ENCODE measurements around the gene CEACAM16. TPM values are rescaled to one million over a fixed set of nuclear protein-coding genes. Genes with fewer than 3 reads are reported as not detected.

Gene CEACAM16
- total and polyA plus RNA-seq, 9 of the 15 experiments (the other 6 are each of a cell fraction or from before 2014, with no cell fraction given): not detected

DNA sequence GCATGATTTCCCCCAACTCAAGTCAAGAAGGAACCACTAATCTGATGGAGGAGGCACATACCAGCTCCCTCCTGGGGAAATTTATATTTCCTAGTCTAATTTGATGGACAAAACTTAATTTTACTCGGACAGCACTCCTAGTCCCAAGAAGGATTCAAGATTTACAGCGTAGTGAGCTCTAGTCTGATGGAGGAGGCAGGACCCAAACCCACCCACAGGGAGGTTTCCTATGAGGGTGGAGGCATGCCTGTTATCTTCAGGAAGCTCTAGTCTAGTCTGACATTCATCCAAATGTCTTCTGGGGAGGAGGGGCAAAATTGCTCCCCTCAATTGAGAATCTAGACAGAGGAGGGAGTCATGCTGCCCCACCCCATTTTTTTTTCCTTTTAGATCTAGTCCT is 39.2 kb downstream of the CEACAM16 start:
- peaks cover 16 to 22% of the 10 kb centered on the region in 2 experiments for H3K4me1 ChIP-seq (replicated peaks in 1 of 2; ENCODE audit: control insufficient read depth in 2 of 2, insufficient read depth in 2 of 2, low read length in 2 of 2)
- intact Hi-C loops (cut with micrococcal nuclease): no loop called here
- TF ChIP-seq ZFP36 (IDR thresholded peaks at IDR 0.05; ENCODE audit: low read depth, low read length, partially characterized antibody) (peak; percentile 82), BDP1 (IDR thresholded peaks at IDR 0.05; ENCODE audit: insufficient read depth, insufficient read length) (no peak)
- CTCF ChIA-PET (ENCODE audit: low intra/inter-chr PET ratio): no interaction called here
- no TSS peak for BruUV-seq (replicated peaks)
- no peaks in the 10 kb centered on the region for H3K9me3 ChIP-seq (replicated peaks; ENCODE audit: control insufficient read depth, insufficient read depth, low read depth, low read length)
- 14% methylated on average over 2 of the region's 2 CpGs for WGBS (ENCODE audit: insufficient coverage, low coverage, missing lambda C conversion rate)
- no peak overlapping the region for H2AFZ ChIP-seq (ENCODE audit: low read depth, low read length)
- FAIRE-seq (no peak), DNase-seq (ENCODE audit: extremely low read depth in 1 of 4, low spot score in 3 of 4) (no peak), ATAC-seq (no peak)
- H3K36me3 ChIP-seq (ENCODE audit: control insufficient read depth, insufficient read depth, low read length): no peaks in the 10 kb centered on the region
- no peak overlapping the region for H3K4me2 ChIP-seq (ENCODE audit: insufficient read depth, low read length)
- H3K4me3 ChIP-seq: no peak overlapping the region
- H3K27ac ChIP-seq (ENCODE audit: extremely low read depth, low read depth, low read length): no peak overlapping the region
- no peaks in the 10 kb centered on the region for H3K79me2 ChIP-seq (ENCODE audit: control insufficient read depth, insufficient read depth, low read length)
- H3K9ac ChIP-seq (ENCODE audit: insufficient read depth in 1 of 2, low read depth in 2 of 2, low read length in 2 of 2): no peak overlapping the region
- no peaks in the 10 kb centered on the region for H3K9me1 ChIP-seq (ENCODE audit: control insufficient read depth, insufficient read depth, low read length)
- POLR2A ChIA-PET: interaction anchor here (0.6 kb wide), 1 partner anchor 14 kb away, joined by 3 read pairs; no protein-coding TSS in a partner anchor
- no peaks in the 10 kb centered on the region for H4K20me1 ChIP-seq (replicated peaks; ENCODE audit: control insufficient read depth, insufficient read depth, low read length)
- in situ Hi-C loops (cut with MboI): no loop called here
- H3K27me3 ChIP-seq (ENCODE audit: control insufficient read depth in 2 of 2, insufficient read depth in 2 of 2, low read length in 2 of 2): no peaks in the 10 kb centered on the region

DNA sequence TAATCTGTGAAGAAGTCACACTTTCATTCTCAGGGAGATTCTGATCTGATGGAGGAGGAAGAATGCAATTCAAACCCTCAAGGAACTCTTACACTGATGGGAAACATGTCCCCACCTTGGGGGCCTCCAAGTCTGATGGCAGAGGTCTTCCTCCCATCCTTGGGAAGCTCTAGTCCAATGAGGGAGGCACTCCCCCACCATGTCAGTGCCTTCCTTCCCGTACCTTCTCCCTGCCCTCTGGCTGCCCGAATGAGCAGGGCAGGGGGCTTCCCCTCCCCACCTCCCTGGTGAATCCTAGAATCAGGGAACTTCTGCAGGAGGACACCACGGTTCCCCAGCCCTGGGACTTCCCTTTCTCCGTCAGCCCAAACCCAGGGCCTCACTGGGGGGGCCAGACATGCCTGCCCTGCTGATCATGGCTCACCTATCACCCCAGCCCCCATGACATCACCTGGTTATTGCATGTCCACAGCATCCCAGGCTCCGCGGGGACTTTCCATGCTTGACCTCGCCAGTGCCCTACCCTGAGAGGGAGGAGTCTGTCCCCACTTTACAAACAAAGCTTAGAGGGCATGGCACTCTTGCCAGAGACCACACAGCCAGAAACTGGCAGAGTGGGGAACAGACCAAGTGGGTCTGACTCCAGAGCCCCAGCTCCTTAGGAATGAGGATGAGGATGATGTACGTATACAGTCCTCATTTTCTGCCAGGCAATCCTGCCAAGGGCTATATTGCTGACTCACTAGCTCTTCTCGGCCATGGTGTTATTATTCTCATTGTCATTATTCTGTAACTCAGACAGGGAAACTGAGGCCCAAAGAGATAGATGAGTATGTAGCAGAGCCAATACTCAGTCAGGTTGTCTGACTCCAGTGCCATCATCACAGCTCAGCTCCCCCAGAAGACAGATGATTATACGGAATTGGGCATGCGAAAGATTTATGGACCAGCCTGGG is 39.9 kb downstream of the CEACAM16 start:
- WGBS (ENCODE audit: insufficient coverage, low coverage, missing lambda C conversion rate): 44% methylated on average over 11 of the region's 11 CpGs
- Histone ChIP-seq H3K79me2 (ENCODE audit: control insufficient read depth, insufficient read depth, low read length) (no peaks in the 10 kb centered on the region), H2AFZ (ENCODE audit: low read depth, low read length) (no peak overlapping the region), H3K27me3 (ENCODE audit: control insufficient read depth in 2 of 2, insufficient read depth in 2 of 2, low read length in 2 of 2) (no peaks in the 10 kb centered on the region), H3K9me3 (replicated peaks; ENCODE audit: control insufficient read depth, insufficient read depth, low read depth, low read length) (no peaks in the 10 kb centered on the region), H3K9ac (ENCODE audit: insufficient read depth in 1 of 2, low read depth in 2 of 2, low read length in 2 of 2) (no peak overlapping the region; a peak in 1 of 4 replicates), H3K4me3 (no peak overlapping the region), H4K20me1 (replicated peaks; ENCODE audit: control insufficient read depth, insufficient read depth, low read length) (no peaks in the 10 kb centered on the region), H3K27ac (ENCODE audit: extremely low read depth, low read depth, low read length) (no peak overlapping the region), H3K4me1 (replicated peaks in 1 of 2; ENCODE audit: control insufficient read depth in 2 of 2, insufficient read depth in 2 of 2, low read length in 2 of 2) (peaks cover 16 to 22% of the 10 kb centered on the region in 2 experiments), H3K9me1 (ENCODE audit: control insufficient read depth, insufficient read depth, low read length) (no peaks in the 10 kb centered on the region), H3K4me2 (ENCODE audit: insufficient read depth, low read length) (no peak overlapping the region), H3K36me3 (ENCODE audit: control insufficient read depth, insufficient read depth, low read length) (no peaks in the 10 kb centered on the region)
- CTCF ChIA-PET (ENCODE audit: low intra/inter-chr PET ratio): no interaction called here
- peak in 1 of 4 experiments; percentile 6 for DNase-seq (ENCODE audit: extremely low read depth in 1 of 4, low spot score in 3 of 4)
- POLR2A ChIA-PET: interaction anchor here (0.6 to 1.4 kb wide), 2 partner anchors 8 to 10 kb away, joined by 3 to 4 read pairs; partner anchors contain the start of gene BCL3
- no TSS peak for BruUV-seq (replicated peaks)
- no peak for FAIRE-seq
- in situ Hi-C loops (cut with MboI): no loop called here
- no peak for ATAC-seq
- intact Hi-C loops (cut with micrococcal nuclease): no loop called here
- TF ChIP-seq ZNF316 (IDR thresholded peaks at IDR 0.05) (peak; percentile 63), MEIS2 (IDR thresholded peaks at IDR 0.05; ENCODE audit: partially characterized antibody) (peak; percentile 17), SPI1 (IDR thresholded peaks at IDR 0.05; ENCODE audit: borderline replicate concordance, low read depth, low read length) (peak; percentile 23; the same call in 1 of the 2 replicates), FOXK1 (CRISPR knock-in tag; IDR thresholded peaks at IDR 0.05; ENCODE audit: borderline replicate concordance) (0 out of 2 replicates have a peak, but pooled peaks have one; percentile 5), C11orf30 (IDR thresholded peaks at IDR 0.05; ENCODE audit: low read depth) (peak; percentile 51)
- TF ChIP-seq, protein P1, sequence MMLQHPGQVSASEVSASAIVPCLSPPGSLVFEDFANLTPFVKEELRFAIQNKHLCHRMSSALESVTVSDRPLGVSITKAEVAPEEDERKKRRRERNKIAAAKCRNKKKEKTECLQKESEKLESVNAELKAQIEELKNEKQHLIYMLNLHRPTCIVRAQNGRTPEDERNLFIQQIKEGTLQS (IDR thresholded peaks at IDR 0.05): peak; percentile 38
- TF ChIP-seq, protein P1 (CRISPR knock-in tag; conservative IDR thresholded peaks at IDR 0.05): no peak
- TF ChIP-seq, protein P2, sequence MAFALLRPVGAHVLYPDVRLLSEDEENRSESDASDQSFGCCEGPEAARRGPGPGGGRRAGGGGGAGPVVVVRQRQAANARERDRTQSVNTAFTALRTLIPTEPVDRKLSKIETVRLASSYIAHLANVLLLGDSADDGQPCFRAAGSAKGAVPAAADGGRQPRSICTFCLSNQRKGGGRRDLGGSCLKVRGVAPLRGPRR (CRISPR knock-in tag; IDR thresholded peaks at IDR 0.05): no peak
- TF ChIP-seq, protein P3, sequence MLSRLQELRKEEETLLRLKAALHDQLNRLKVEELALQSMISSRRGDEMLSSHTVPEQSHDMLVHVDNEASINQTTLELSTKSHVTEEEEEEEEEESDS (CRISPR knock-in tag; IDR thresholded peaks at IDR 0.05): no peak
- TF ChIP-seq, protein P4, sequence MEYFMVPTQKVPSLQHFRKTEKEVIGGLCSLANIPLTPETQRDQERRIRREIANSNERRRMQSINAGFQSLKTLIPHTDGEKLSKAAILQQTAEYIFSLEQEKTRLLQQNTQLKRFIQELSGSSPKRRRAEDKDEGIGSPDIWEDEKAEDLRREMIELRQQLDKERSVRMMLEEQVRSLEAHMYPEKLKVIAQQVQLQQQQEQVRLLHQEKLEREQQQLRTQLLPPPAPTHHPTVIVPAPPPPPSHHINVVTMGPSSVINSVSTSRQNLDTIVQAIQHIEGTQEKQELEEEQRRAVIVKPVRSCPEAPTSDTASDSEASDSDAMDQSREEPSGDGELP (CRISPR knock-in tag; IDR thresholded peaks at IDR 0.05; ENCODE audit: borderline replicate concordance): no peak
